ENCODE measurements around the gene NUAK2. TPM values are rescaled to one million over a fixed set of nuclear protein-coding genes. Genes with fewer than 3 reads are reported as not detected.
A peak's percentile ranks its signal among the peaks of the same experiment; 100 is the strongest.

The NUAK2 gene
- total RNA-seq, 1 donor from 2014 or later = 49.6 TPM

DNA sequence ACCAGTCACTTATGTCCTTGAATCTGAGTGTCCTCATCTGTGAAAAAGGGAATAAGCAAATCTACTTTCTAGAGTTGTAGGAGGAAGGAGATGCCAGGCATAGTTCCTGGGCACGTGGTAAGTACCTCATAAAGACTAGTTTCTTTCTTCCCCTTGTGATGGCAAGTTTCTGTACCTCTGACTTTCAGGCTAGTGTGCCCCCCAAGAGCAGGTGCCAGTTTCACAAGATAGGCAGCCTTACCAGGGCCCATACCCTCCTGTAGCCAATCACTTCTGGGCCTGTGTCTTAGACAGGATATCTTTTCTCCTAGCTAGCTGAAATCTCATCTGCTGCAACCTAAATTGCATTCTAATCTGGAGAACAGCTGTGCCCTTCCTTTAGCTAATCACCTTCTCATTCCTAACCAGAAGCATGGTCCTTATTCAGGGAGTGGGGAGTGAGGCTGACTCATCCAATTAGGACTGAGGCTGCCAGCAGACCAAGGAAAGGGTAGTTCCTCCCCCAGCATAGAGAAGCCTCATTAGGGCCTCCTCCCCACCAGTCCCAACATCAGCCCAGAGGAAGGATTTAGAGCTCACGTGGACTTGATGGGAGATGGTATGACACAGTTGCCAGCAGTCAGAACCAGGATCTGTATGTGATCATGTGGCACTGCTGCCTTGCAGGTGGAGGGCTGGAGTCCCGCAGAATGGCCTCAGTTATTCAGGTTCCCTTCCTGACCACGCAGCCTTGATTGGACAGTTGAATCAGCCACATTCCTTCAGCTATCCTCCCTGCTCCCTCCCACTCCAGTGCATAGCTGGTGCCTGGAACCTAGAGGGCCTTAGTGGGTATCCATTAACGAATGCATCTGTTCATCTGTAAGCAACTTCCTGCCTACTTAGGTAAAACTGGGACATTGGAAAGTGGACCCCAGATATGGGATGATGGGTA, 27.3 kb upstream of the NUAK2 start:
- H3K36me3 ChIP-seq = no peaks in the 10 kb centered on the region
- H3K27me3 ChIP-seq = peaks cover 2% of the 10 kb centered on the region
- no peaks in the 10 kb centered on the region for H3K9me3 ChIP-seq
- no peak for DNase-seq (ENCODE audit: extremely low spot score in 2 of 2)
- TF ChIP-seq, protein P1, sequence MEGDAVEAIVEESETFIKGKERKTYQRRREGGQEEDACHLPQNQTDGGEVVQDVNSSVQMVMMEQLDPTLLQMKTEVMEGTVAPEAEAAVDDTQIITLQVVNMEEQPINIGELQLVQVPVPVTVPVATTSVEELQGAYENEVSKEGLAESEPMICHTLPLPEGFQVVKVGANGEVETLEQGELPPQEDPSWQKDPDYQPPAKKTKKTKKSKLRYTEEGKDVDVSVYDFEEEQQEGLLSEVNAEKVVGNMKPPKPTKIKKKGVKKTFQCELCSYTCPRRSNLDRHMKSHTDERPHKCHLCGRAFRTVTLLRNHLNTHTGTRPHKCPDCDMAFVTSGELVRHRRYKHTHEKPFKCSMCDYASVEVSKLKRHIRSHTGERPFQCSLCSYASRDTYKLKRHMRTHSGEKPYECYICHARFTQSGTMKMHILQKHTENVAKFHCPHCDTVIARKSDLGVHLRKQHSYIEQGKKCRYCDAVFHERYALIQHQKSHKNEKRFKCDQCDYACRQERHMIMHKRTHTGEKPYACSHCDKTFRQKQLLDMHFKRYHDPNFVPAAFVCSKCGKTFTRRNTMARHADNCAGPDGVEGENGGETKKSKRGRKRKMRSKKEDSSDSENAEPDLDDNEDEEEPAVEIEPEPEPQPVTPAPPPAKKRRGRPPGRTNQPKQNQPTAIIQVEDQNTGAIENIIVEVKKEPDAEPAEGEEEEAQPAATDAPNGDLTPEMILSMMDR (IDR thresholded peaks at IDR 0.05) = no peak
- TF ChIP-seq POLR2A (IDR thresholded peaks at IDR 0.05) = no peak
- no peak overlapping the region for H3K27ac ChIP-seq
- H3K4me3 ChIP-seq = no peak overlapping the region
- H3K4me1 ChIP-seq = peaks cover 8% of the 10 kb centered on the region
- intact Hi-C loops (cut with DNase I) = no loop called here

DNA sequence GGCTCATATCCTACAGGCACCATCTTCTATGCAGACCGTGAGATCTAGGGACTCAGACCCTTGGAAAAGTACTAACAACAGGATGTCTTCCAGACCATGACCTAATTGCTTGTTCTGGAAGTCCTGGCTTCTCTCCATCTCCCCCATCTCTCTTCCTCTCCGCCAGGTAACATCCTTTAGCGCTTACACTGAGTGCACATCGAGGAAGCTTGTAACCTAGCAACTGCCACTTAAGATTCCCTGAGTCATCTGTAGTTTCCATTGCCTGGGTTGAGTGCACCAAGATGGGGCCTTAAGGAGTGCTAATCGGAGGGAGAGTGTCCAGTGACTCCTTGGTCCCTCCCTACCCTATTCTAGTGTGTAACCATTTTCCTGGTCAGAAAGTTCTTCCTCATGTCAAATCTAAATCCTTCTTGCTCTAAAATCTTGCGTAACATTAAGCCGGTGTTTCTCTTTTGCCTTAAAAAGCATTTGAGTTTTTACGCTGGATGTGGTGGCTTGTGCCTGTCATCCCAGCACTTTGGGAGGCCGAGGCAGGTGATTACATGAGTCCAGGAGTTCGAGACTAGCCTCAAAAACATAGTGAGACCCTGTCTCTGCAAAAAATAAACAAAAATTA, 25.5 kb upstream of the NUAK2 start:
- Histone ChIP-seq H3K4me3 (no peak overlapping the region), H3K4me1 (peaks cover 16% of the 10 kb centered on the region), H3K27me3 (peaks cover 6% of the 10 kb centered on the region), H3K27ac (no peak overlapping the region), H3K36me3 (no peaks in the 10 kb centered on the region), H3K9me3 (no peaks in the 10 kb centered on the region)
- intact Hi-C loops (cut with DNase I) = no loop called here
- TF ChIP-seq POLR2AphosphoS5 (IDR thresholded peaks at IDR 0.05; ENCODE audit: insufficient read depth in 1 of 2, low read depth in 1 of 2) (no peak), POLR2A (IDR thresholded peaks at IDR 0.05) (no peak)
- TF ChIP-seq, protein P1 (IDR thresholded peaks at IDR 0.05) = no peak
- no peak for DNase-seq (ENCODE audit: extremely low spot score in 2 of 2)

DNA sequence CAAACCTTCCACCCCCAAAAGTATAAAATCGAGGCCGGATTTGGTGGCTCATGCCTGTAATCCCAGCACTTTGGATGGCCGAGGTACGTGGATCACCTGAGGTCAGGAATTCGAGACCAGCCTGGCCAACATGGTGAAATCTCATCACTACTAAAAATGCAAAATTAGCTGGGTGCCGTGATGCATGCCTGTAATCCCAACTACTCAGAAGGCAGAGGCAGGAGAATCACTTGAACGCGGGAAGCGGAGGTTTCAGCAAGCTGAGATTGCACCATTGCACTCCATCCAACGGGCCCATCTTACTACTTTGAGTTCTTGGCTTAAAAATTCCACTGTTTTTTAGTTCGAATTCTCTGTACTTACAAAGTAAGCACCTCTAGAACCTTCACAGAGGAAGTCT, 24.2 kb upstream of the NUAK2 start:
- DNase-seq (ENCODE audit: extremely low spot score in 2 of 2) = no peak
- intact Hi-C loops (cut with DNase I) = no loop called here
- Histone ChIP-seq H3K9me3 (no peaks in the 10 kb centered on the region), H3K4me3 (no peak overlapping the region), H3K27ac (no peak overlapping the region), H3K4me1 (peaks cover 16% of the 10 kb centered on the region), H3K27me3 (peaks cover 6% of the 10 kb centered on the region), H3K36me3 (no peaks in the 10 kb centered on the region)
- TF ChIP-seq, protein P1 (IDR thresholded peaks at IDR 0.05) = no peak
- no peak for TF ChIP-seq POLR2AphosphoS5 (IDR thresholded peaks at IDR 0.05; ENCODE audit: insufficient read depth in 1 of 2, low read depth in 1 of 2)
- TF ChIP-seq POLR2A (IDR thresholded peaks at IDR 0.05) = no peak

DNA sequence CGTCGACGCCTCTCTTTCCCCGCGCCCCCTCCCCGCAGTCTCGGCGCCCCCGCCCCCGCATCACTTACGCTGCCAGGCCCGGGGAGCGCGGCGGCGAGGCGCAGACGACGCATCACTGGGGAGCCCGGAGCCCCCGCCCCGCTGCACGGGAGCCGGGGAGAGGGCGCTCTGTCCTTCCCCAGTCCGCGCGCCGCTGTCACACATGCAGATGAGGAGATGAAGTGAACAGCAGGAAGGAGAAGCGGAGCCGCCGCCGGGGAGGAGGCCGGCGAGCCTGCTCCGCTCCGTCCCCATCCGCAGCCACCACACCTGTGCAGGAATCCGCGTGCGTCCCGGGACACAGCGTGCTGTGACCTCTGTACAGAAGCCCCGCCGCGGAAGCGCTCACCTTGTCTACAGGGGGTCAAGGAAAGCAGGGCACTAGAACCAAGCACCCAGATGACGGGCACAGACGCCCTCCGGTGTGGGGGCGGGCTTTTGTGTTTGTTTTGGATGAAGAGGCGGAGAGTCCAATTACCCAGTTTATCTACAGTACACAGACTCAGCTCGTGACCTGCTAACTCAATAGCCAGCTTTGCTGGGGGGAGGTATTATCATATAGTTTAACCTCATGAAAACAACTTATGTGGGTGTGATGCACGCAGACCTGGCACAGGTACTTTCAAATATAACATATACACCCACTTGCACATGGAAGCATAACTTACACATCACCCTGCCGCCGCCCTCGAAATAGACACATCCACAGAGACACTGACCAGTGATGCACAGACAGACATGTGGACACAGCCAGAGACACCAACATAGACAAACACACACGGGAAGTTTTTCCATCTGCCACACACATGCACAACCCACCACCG, 22.8 kb upstream of the NUAK2 start:
- intact Hi-C loops (cut with DNase I) = no loop called here
- no peak overlapping the region for H3K27ac ChIP-seq
- no peaks in the 10 kb centered on the region for H3K9me3 ChIP-seq
- H3K4me3 ChIP-seq = peak overlapping the region; percentile 35 to 40
- peaks cover 16% of the 10 kb centered on the region for H3K4me1 ChIP-seq
- DNase-seq (ENCODE audit: extremely low spot score in 2 of 2) = no peak
- TF ChIP-seq, protein P1 (IDR thresholded peaks at IDR 0.05) = no peak
- no peak for TF ChIP-seq POLR2A (IDR thresholded peaks at IDR 0.05)
- no peak for TF ChIP-seq POLR2AphosphoS5 (IDR thresholded peaks at IDR 0.05; ENCODE audit: insufficient read depth in 1 of 2, low read depth in 1 of 2)
- peaks cover 6% of the 10 kb centered on the region for H3K27me3 ChIP-seq
- no peaks in the 10 kb centered on the region for H3K36me3 ChIP-seq
